K562 (cell line): ENCODE data around the gene ACSF3. TPM values are rescaled to one million over a fixed set of nuclear protein-coding genes. Genes with fewer than 3 reads are reported as not detected.
A peak's percentile ranks its signal among the peaks of the same experiment; 100 is the strongest.

Experiments used
- BRCA1 ChIP-seq, 2 experiments: fragments of 450-650 bp in 1 of 2; sonication (generic) in 1 of 2; formaldehyde crosslinking in 1 of 2; IDR thresholded peaks; 2 replicates each; pipeline versions ENCODE4 v1.5.0 to v1.6.1; 2017 to 2020; ENCODE audit warnings: mild to moderate bottlenecking in 1 of 2, missing genetic modification reagents in 1 of 2
- BRD4 ChIP-seq: fragments of 200-600 bp; sonication (generic); IDR thresholded peaks from 2 replicates; pipeline ENCODE4 v1.6.1; 2017; ENCODE audit warnings: inconsistent platforms
- BRF1 ChIP-seq: IDR thresholded peaks from 3 replicates; pipeline ENCODE4 v1.6.1; 2011; ENCODE audit warnings: borderline replicate concordance, mild to moderate bottlenecking; ENCODE audit not compliant: insufficient read length; ENCODE audit errors: extremely low read depth
- CBFA2T2 ChIP-seq: fragments of 450-650 bp; conservative IDR thresholded peaks from 2 replicates; pipeline ENCODE4 v1.6.1; 2017; ENCODE audit warnings: mild to moderate bottlenecking
- DNMT1 ChIP-seq: fragments of 450-650 bp; IDR thresholded peaks from 2 replicates; pipeline ENCODE4 v1.6.1; 2016; ENCODE audit warnings: antibody characterized with exemption, mild to moderate bottlenecking
- E2F3 ChIP-seq: fragments of 250-450 bp; sonication (Bioruptor Pico); IDR thresholded peaks from 2 replicates; pipeline ENCODE4 v1.4.0; 2020; ENCODE audit warnings: mild to moderate bottlenecking
- ILK ChIP-seq: fragments of 450-650 bp; IDR thresholded peaks from 2 replicates; pipeline ENCODE4 v1.6.1; 2016; ENCODE audit warnings: missing genetic modification characterization, low read depth, mild to moderate bottlenecking, missing compliant biosample characterization, moderate library complexity, borderline replicate concordance
- KAT7 ChIP-seq: sonication (generic); formaldehyde crosslinking; IDR thresholded peaks from 2 replicates; pipeline ENCODE4 v1.8.0; 2022; ENCODE audit warnings: missing genetic modification reagents, mild to moderate bottlenecking, borderline replicate concordance
- KLF13 ChIP-seq: fragments of 450-650 bp; IDR thresholded peaks from 2 replicates; pipeline ENCODE4 v1.6.1; 2016; ENCODE audit warnings: missing genetic modification characterization, low read depth, mild to moderate bottlenecking, missing compliant biosample characterization, moderate library complexity, borderline replicate concordance
- SNRNP70 ChIP-seq: fragments of 200-400 bp; formaldehyde crosslinking; optimal IDR thresholded peaks from 2 replicates; pipeline ENCODE3; 2017; ENCODE audit warnings: low read depth, low read length
- TAF1 ChIP-seq: IDR thresholded peaks from 2 replicates; pipeline ENCODE4 v1.6.1; 2011; ENCODE audit warnings: mild to moderate bottlenecking, low read length, moderate library complexity; ENCODE audit not compliant: insufficient read depth, control insufficient read depth, severe bottlenecking; ENCODE audit errors: extremely low read depth
- ZNF445 ChIP-seq: fragments of 250-450 bp; sonication (Bioruptor Pico); IDR thresholded peaks from 2 replicates; pipeline ENCODE4 v1.4.0; 2020; ENCODE audit warnings: low read depth, mild to moderate bottlenecking, moderate library complexity
- polyA plus RNA-seq, 8 experiments: library from polyadenylated mRNA; depleted of rRNA in 4 of 8; stranded (reverse) in 5 of 8; unstranded in 3 of 8; fragments of >200 nt; fragmentation: Nextera tagmentation in 2 of 8; fragmentation: Illumina TruSeq in 1 of 8; extraction: Ambion mirVana in 2 of 8; extraction: Trizol in 1 of 8; gene quantifications; 2 replicates each; pipeline versions ENCODE4 v1.2.1 to v1.2.3, GENCODE V29; 2011 to 2014; ENCODE audit warnings: inconsistent platforms in 1 of 8, missing spikeins in 1 of 8
- total RNA-seq, 7 experiments: library from RNA; depleted of rRNA in 6 of 7; stranded (reverse); fragments of >200 nt in 6 of 7; fragmentation: Illumina TruSeq in 2 of 7; extraction: Trizol in 2 of 7; gene quantifications; 2 replicates each; pipeline versions ENCODE4 v1.2.1 to v1.2.3, GENCODE V29; 2011 to 2021; ENCODE audit warnings: low replicate concordance in 1 of 7
- TF ChIP-seq, protein P1 (sequence below), 3 experiments: fragments of 200-800 bp in 1 of 3; sonication (Bioruptor generic) in 1 of 3; sonication (generic) in 1 of 3; formaldehyde crosslinking in 1 of 3; IDR thresholded peaks; 2 replicates each; pipeline versions ENCODE4 v1.6.1 to v1.8.0; 2016 to 2022; ENCODE audit warnings: mild to moderate bottlenecking in 2 of 3, missing compliant biosample characterization in 2 of 3, missing genetic modification characterization in 2 of 3, missing genetic modification reagents in 1 of 3
- TF ChIP-seq, protein P2 (sequence below): fragments of 450-650 bp; IDR thresholded peaks from 2 replicates; pipeline ENCODE4 v1.7.0; 2016; ENCODE audit warnings: borderline replicate concordance
- TF ChIP-seq, protein P3 (sequence below): sonication (generic); formaldehyde crosslinking; IDR thresholded peaks from 2 replicates; pipeline ENCODE4 v1.8.0; 2022; ENCODE audit warnings: mild to moderate bottlenecking, missing genetic modification reagents
- TF ChIP-seq, protein P4 (sequence below), 2 experiments: IDR thresholded peaks; 2 replicates each; pipeline ENCODE4 v1.6.1; 2011; ENCODE audit warnings: borderline replicate concordance in 1 of 2, control low read depth in 1 of 2, low read depth in 1 of 2, low read length in 1 of 2, mild to moderate bottlenecking in 1 of 2, mixed read lengths in 1 of 2, moderate library complexity in 1 of 2; ENCODE audit not compliant: insufficient read depth in 1 of 2, insufficient read length in 1 of 2, poor library complexity in 1 of 2, severe bottlenecking in 1 of 2; ENCODE audit errors: extremely low read depth in 1 of 2

Gene ACSF3
- total and polyA plus RNA-seq, 9 of the 15 experiments (the other 6 are each of a cell fraction or from before 2014, with no cell fraction given): 0.77 to 32.8 (median 14.7) TPM

DNA sequence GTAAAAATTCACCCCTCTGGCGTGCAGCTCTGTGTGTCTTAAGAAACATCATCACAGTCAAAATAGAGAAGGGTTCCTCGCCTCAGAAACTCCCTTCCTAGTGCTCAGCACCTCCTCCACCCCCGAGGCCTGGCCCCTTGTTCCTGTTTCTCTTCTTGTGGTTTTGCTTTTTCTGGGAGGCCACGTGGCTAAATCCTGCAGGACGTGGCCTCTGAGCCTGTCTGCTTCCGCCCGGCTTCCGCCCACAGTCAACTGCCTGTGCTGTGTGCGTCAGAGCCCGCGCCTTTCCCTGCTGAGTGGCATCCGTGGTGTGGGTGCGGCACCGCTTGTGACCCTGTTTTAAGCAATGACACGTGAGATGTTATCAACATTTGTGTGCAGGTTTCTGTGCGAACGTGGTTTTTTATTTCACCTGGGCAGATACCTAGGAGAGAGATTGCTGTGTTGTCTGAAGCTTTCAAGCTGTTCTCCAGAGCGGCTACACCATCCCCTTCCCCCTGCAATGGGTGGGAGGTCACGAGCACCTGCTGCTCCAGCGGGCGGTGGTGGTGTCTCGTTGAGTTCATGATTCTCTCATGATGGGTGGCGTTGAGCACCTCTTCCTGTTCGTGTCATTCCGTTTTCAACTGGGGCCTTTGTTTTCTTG is 21.7 kb downstream of the ACSF3 start (continued):
- TF ChIP-seq, protein P1, sequence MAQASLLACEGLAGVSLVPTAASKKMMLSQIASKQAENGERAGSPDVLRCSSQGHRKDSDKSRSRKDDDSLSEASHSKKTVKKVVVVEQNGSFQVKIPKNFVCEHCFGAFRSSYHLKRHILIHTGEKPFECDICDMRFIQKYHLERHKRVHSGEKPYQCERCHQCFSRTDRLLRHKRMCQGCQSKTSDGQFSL (CRISPR knock-in tag; IDR thresholded peaks at IDR 0.05): no peak
- TF ChIP-seq, protein P1 (tag; IDR thresholded peaks at IDR 0.05): no peak
- no peak for TF ChIP-seq BRCA1 (IDR thresholded peaks at IDR 0.05)
- TF ChIP-seq BRCA1 (CRISPR knock-in tag; IDR thresholded peaks at IDR 0.05): no peak
- TF ChIP-seq, protein P2, sequence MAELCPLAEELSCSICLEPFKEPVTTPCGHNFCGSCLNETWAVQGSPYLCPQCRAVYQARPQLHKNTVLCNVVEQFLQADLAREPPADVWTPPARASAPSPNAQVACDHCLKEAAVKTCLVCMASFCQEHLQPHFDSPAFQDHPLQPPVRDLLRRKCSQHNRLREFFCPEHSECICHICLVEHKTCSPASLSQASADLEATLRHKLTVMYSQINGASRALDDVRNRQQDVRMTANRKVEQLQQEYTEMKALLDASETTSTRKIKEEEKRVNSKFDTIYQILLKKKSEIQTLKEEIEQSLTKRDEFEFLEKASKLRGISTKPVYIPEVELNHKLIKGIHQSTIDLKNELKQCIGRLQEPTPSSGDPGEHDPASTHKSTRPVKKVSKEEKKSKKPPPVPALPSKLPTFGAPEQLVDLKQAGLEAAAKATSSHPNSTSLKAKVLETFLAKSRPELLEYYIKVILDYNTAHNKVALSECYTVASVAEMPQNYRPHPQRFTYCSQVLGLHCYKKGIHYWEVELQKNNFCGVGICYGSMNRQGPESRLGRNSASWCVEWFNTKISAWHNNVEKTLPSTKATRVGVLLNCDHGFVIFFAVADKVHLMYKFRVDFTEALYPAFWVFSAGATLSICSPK: no peak
- no peak for TF ChIP-seq KAT7 (CRISPR knock-in tag)
- TF ChIP-seq E2F3 (CRISPR knock-in tag): no peak
- TF ChIP-seq ILK (tag): no peak
- no peak for TF ChIP-seq SNRNP70
- TF ChIP-seq DNMT1: no peak
- TF ChIP-seq, protein P3, sequence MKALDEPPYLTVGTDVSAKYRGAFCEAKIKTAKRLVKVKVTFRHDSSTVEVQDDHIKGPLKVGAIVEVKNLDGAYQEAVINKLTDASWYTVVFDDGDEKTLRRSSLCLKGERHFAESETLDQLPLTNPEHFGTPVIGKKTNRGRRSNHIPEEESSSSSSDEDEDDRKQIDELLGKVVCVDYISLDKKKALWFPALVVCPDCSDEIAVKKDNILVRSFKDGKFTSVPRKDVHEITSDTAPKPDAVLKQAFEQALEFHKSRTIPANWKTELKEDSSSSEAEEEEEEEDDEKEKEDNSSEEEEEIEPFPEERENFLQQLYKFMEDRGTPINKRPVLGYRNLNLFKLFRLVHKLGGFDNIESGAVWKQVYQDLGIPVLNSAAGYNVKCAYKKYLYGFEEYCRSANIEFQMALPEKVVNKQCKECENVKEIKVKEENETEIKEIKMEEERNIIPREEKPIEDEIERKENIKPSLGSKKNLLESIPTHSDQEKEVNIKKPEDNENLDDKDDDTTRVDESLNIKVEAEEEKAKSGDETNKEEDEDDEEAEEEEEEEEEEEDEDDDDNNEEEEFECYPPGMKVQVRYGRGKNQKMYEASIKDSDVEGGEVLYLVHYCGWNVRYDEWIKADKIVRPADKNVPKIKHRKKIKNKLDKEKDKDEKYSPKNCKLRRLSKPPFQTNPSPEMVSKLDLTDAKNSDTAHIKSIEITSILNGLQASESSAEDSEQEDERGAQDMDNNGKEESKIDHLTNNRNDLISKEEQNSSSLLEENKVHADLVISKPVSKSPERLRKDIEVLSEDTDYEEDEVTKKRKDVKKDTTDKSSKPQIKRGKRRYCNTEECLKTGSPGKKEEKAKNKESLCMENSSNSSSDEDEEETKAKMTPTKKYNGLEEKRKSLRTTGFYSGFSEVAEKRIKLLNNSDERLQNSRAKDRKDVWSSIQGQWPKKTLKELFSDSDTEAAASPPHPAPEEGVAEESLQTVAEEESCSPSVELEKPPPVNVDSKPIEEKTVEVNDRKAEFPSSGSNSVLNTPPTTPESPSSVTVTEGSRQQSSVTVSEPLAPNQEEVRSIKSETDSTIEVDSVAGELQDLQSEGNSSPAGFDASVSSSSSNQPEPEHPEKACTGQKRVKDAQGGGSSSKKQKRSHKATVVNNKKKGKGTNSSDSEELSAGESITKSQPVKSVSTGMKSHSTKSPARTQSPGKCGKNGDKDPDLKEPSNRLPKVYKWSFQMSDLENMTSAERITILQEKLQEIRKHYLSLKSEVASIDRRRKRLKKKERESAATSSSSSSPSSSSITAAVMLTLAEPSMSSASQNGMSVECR (CRISPR knock-in tag): peak; percentile 82
- TF ChIP-seq CBFA2T2: no peak
- TF ChIP-seq, protein P4, sequence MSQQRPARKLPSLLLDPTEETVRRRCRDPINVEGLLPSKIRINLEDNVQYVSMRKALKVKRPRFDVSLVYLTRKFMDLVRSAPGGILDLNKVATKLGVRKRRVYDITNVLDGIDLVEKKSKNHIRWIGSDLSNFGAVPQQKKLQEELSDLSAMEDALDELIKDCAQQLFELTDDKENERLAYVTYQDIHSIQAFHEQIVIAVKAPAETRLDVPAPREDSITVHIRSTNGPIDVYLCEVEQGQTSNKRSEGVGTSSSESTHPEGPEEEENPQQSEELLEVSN (IDR thresholded peaks at IDR 0.05; ENCODE audit: borderline replicate concordance in 1 of 2, extremely low read depth in 1 of 2, insufficient read depth in 1 of 2, insufficient read length in 1 of 2, low read depth in 1 of 2, low read length in 1 of 2, poor library complexity in 1 of 2, severe bottlenecking in 1 of 2): no peak
- no peak for TF ChIP-seq KLF13 (tag)
- no peak for TF ChIP-seq BRF1
- TF ChIP-seq TAF1: no peak
- TF ChIP-seq ZNF445 (CRISPR knock-in tag): no peak
- no peak for TF ChIP-seq BRD4
